GM19193 (cell line): Measurements from ENCODE around the gene CDRT4.

ENCODE experiments used
- POLR2A ChIP-seq: IDR thresholded peaks from 4 replicates; pipeline ENCODE4 v1.6.1; 2011; ENCODE audit not compliant: insufficient read depth, insufficient read length; ENCODE audit errors: extremely low read depth

The CDRT4 gene

GRCh38 chr17:15496735-15497670, 29.6 kb upstream of the CDRT4 start:
- TF ChIP-seq POLR2A, result no peak

- no peak for TF ChIP-seq POLR2A
Measured at GRCh38 chr17:15494821-15495220, 27.4 kb upstream of the CDRT4 start.

DNA sequence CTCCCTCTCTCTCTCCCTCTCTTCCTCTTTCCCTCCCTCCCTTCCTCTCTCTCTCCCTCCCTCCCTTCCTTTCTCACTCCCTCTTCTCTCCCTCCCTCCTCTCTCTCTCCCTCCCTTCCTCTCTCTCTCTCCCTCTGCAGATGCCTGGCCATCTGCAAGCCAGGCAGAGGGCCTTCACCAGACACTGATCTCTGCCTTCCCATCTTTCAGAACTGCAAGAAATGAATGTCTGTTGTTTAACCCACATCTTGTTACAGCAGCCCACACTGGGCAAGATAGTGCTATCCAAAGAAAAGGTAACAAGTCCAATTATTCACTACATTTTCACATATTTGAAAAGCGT, 26.2 kb upstream of the CDRT4 start:
- no peak for TF ChIP-seq POLR2A

- TF ChIP-seq POLR2A, result no peak
Measured at GRCh38 chr17:15492791-15493692, 25.6 kb upstream of the CDRT4 start.

GRCh38 chr17:15492186-15492585, 24.8 kb upstream of the CDRT4 start:
- no peak for TF ChIP-seq POLR2A

GRCh38 chr17:15490634-15491261, 23.3 kb upstream of the CDRT4 start:
- TF ChIP-seq POLR2A, result no peak

- no peak for TF ChIP-seq POLR2A
Measured at GRCh38 chr17:15488557-15488956, 21.1 kb upstream of the CDRT4 start.

DNA sequence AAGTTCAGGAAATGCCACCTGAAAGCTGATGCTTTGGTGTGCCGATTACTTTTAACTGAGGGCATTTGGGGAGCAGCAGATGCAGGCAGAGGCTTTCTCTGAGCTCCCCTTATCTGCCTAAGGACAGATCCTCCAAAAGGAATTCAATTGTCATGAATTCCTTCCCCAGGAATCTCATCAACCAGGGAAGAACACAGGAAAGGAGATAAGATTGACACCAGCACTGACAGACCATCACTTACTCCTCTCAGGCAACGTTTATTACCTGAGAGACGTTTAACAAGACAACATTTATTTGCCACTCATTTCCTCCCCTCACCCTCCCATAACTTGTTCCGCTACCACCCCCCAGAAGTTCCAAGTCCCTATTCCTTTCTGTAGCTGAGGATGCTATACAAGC, 17.6 kb upstream of the CDRT4 start:
- no peak for TF ChIP-seq POLR2A

GRCh38 chr17:15483431-15483830, 16.0 kb upstream of the CDRT4 start:
- TF ChIP-seq POLR2A, result no peak

GRCh38 chr17:15482476-15482875, 15.1 kb upstream of the CDRT4 start:
- TF ChIP-seq POLR2A, result no peak

DNA sequence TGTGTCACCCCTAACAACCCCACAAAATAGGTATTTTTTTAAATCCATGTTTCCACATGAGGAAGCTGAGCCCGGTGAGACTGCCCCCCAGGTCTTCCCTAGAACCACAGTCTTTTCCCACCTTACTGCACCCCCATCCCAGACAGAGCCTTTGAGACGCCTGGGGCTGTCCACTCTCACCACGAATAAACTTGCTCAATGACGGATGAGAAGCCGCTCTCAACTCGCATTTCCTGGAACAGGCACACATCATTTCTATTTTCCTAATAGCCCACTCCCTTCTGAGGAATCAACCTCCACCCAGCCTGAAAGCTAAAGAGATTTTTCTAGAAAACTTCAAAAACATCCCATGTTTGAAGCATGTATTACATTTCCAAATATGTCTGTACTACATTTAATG, 14.1 kb upstream of the CDRT4 start:
- TF ChIP-seq POLR2A, result no peak

- no peak for TF ChIP-seq POLR2A
Measured at GRCh38 chr17:15480204-15480603, 12.8 kb upstream of the CDRT4 start.

DNA sequence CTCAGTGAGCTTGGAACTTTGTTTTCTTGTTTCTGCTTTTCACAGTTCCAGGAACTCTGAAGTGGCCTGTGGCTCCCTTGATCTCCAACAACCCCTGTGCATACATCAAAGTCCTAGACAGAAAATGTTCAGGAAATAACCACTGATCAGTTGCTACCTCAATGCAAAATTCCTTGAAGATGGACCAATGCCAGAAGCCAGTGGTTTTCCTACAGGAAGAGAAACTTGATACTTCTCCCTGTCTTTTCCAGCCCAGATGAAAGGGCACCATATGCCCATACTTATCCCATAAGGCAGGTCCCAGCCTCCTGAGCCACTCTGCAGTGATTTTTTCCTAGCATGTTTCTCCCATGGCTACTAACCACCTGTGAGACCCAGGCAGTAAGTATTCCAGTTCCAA, 12.3 kb upstream of the CDRT4 start:
- TF ChIP-seq POLR2A, result no peak

- no peak for TF ChIP-seq POLR2A
Measured at GRCh38 chr17:15478845-15479244, 11.4 kb upstream of the CDRT4 start.
